Activated naive CD4-positive, alpha-beta T cell treated with anti-CD3 and anti-CD28 coated beads, Interleukin-2, amount 50 U/mL, for 72 hours (primary cell): ENCODE measurements around the gene ATP6V0A4. TPM values are rescaled to one million over a fixed set of nuclear protein-coding genes. Genes with fewer than 3 reads are reported as not detected.

Experiments
- ATAC-seq, 2 donors: fragments of 150-1000 bp; cut with Tn5 transposase; 2 replicates each; pipeline ENCODE4 v1.10.0; 2021; ENCODE audit warnings: mild to moderate bottlenecking in 2 of 2, moderate library complexity in 2 of 2
- DNase-seq, 2 donors: peaks; one replicate each; pipeline ENCODE4 v3.0.0; 2021 to 2022; ENCODE audit warnings: low spot score in 2 of 2
- H3K27ac Mint-ChIP-seq, 2 donors: one replicate each; pipeline ENCODE4 v1.8.0; 2022; ENCODE audit warnings: mild to moderate bottlenecking in 2 of 2, mixed read lengths in 2 of 2
- H3K36me3 Mint-ChIP-seq, 2 donors: one replicate each; pipeline ENCODE4 v1.8.0; 2022; ENCODE audit warnings: mixed read lengths in 2 of 2
- H3K9me3 Mint-ChIP-seq, 2 donors: one replicate each; pipeline ENCODE4 v1.8.0; 2022; ENCODE audit warnings: mixed read lengths in 2 of 2
- total RNA-seq, 2 donors: library from RNA; stranded (reverse); gene quantifications; one replicate each; pipeline ENCODE4 v1.2.3, GENCODE V29; 2022

The ATP6V0A4 gene
- total RNA-seq, 2 donors from 2014 or later: 0.33 TPM; not detected in 1

DNA sequence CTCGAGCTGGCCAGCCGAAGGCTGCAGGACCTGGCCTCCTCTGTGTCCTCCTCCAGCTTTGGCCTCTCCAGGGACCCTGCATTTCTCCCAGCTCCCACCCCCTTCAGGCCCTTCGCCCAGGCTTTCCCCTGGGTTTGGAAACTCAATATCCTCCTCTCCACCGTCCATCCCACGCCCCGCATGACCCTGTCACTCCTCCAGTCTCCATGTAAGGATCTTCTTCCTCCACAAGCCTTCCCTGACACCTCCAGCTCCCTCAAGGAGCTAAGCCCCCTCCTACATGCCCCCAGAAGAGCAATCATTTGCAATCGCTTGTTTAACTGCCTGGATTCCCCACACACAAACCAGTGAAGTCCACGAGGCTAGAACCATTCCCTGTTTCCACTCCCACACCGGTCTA is 24.8 kb downstream of the ATP6V0A4 start:
- Mint-ChIP-seq H3K27ac (peak overlapping the region in 1 of 2 donors; percentile 53), H3K9me3 (no peaks in the 10 kb centered on the region), H3K36me3 (no peaks in the 10 kb centered on the region)
- ATAC-seq: no peak
- DNase-seq: no peak

DNA sequence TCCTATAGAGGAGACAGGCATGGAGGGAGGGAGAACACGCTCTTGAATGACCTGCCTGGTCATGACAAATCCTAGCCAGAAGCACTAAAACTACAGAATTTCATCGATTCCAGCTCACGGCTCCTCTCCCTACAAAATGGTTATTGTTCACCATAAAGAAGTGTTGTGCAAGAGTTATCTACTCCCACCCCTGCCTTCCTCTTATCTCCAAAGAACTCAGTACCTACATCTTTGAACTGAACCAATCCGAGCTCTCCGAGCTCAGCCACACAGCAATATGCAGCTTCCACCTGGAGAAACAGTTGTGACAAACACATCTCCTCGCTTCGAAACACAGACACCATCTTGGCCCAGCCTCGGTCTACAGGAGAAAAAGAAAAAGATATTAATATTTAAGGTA is 27.1 kb downstream of the ATP6V0A4 start:
- Mint-ChIP-seq H3K9me3 (no peaks in the 10 kb centered on the region), H3K27ac (peak overlapping the region in 1 of 2 donors; percentile 12)

DNA sequence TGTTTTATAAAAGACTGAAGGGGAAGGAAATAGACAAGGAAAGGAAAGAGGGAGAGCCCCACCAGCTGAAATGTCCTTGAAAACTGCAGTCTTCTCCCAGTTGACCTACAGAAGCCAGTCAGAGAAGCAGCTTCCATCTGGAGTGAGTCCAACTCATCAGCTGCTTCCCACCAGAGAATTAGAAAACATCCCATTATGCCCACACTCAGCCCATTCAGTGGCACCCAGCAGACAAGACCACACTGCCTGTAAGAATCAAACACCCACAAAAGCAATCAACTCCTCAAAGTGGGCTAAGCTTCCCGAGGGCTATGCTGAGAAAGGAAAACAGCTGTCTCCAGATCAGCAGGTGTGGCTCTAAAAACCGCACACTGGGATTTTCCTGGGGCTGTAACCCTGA is 29.8 kb downstream of the ATP6V0A4 start:
- Mint-ChIP-seq H3K36me3 (no peaks in the 10 kb centered on the region), H3K9me3 (no peaks in the 10 kb centered on the region), H3K27ac (no peak overlapping the region)
- ATAC-seq: no peak
- DNase-seq: no peak

More for the DNA sequence above, 27.1 kb downstream of the ATP6V0A4 start:
- DNase-seq (no peak), ATAC-seq (no peak)
- H3K36me3 Mint-ChIP-seq: no peaks in the 10 kb centered on the region

DNA sequence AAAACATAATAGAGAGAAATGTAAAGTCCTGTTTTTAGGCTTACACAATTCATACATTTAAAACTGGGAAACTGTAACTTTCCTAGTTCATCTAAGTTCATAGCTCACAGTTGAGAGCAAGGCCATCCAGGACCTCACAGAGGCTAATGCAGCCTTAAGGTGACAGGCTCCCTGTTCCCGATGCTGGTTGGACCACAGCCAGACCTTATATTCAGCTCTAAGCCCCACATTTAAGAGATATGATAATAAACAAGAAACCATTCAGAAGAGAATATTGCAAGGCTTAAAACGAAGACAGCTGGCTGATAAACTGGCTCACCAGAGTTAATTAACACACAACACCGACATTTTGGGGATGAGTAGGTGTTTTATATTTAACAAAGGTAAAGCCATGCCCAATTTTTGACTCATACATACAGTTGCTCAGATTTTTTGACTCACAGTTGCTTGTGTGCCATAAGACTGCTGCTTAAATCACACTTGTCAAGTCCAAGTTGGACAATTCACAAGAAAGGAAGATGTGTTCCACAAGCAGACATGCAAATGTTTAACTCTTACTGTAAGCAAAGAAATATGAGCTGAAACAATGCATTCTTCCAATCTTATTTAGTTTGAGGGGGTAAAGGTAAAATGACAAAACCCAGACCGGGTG is 41.3 kb downstream of the ATP6V0A4 start:
- no peak for DNase-seq
- H3K36me3 Mint-ChIP-seq: no peaks in the 10 kb centered on the region
- no peak for ATAC-seq
- no peaks in the 10 kb centered on the region for H3K9me3 Mint-ChIP-seq
- peak overlapping the region in 1 of 2 donors; percentile 48 for H3K27ac Mint-ChIP-seq

DNA sequence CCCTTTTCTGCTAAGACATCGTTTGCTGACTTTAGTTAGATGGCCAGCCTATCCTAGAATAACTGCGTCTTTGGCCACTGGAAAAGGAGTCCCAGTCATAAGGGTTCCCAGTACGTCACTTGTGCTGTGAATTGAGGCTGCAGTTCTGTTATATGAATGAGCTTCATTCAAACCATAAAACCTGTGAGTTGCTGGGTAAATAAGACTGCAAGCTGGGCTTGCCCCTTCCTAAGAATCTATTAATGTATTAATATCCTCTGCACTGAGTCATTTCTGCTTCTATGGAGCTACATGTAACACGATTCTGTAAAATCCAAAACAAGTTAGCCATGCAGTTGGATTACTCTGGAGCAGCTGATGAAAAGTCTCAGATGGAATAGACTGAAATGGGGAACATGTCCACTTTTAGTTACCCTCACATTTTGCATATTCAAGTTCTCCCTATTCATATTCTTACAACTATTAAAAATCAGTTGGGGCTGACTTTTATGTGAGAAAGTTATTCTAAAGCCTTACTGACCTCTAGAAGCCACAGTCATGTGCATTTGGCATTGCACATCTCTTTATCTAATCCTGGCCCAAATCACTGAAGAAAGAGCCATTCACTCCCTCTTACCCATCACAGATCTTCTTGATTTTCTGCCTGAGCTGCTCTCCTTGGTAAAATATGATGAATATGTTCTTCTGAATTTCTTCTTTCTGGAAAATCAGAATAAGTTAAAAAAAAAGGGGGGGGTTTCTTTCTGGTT is 42.0 kb downstream of the ATP6V0A4 start:
- DNase-seq (no peak), ATAC-seq (no peak)
- peak overlapping the region in 1 of 2 donors; percentile 40 for H3K27ac Mint-ChIP-seq
- no peaks in the 10 kb centered on the region for H3K36me3 Mint-ChIP-seq
- peaks cover 0 to 5% of the 10 kb centered on the region in 2 donors for H3K9me3 Mint-ChIP-seq

DNA sequence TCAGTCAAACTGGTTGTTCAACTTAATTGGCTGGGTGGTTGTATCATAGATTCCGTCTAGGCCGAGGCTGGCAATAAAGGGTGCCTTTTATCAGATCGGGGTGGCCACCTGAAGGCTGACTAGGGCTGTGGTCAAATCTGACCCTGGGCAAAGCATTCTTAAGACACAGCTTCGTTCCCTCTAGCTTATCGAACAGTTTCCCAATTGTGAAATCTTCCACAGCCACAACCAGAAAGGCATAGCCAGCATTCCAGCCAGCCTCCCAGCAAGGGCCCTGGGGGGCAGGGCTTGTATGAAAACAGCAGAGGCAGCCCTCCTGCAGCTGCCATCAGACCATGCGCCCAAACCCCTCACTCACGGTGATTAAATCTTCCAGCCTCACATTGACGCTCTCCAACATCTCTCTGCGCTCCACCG is 42.7 kb downstream of the ATP6V0A4 start:
- DNase-seq: no peak
- H3K9me3 Mint-ChIP-seq: peaks cover 0 to 5% of the 10 kb centered on the region in 2 donors
- no peaks in the 10 kb centered on the region for H3K36me3 Mint-ChIP-seq
- no peak for ATAC-seq
- H3K27ac Mint-ChIP-seq: peak overlapping the region in 1 of 2 donors; percentile 40

DNA sequence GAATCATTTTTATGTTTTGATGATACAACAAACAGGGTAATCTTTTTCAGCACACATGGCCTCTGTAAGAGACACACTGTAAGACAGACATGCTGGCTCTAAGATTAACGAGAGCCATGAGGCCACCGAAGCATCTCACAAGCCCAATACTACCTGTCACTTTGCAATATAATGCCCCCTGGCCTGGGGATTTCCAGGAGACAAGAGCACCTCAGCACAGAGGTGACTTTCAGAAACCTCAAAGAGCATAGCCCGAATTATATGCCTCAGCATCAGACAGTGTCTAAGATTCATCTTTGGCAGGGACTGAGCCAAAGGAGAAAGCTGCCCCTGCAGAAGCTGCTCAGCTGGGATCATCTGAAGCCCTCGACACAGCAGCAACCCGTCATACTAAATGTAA is 44.4 kb downstream of the ATP6V0A4 start:
- DNase-seq (no peak), ATAC-seq (no peak)
- H3K36me3 Mint-ChIP-seq: peaks cover 0 to 8% of the 10 kb centered on the region in 2 donors
- peak overlapping the region; percentile 72 to 80 for H3K27ac Mint-ChIP-seq
- H3K9me3 Mint-ChIP-seq: peaks cover 0 to 5% of the 10 kb centered on the region in 2 donors

DNA sequence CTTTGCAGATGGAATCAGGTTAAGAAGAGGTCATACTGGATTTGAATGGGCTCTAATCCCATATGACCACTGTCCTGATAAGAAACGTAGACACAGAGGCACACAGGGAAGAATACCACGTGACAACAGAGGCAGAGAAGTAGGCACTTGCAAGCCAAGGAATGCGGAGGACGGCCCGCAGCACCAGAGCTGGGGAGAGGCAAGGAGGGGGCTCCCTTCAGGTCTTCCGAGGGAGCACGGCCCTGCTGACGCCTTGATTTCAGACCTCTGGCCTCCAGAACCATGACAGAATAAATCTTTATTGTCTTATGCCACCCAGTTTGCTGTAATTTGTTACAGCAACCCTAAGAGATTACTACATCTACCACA is 44.9 kb downstream of the ATP6V0A4 start:
- ATAC-seq (no peak), DNase-seq (no peak)
- peaks cover 0 to 8% of the 10 kb centered on the region in 2 donors for H3K36me3 Mint-ChIP-seq
- peaks cover 0 to 5% of the 10 kb centered on the region in 2 donors for H3K9me3 Mint-ChIP-seq
- H3K27ac Mint-ChIP-seq: peak overlapping the region; percentile 52 to 80

DNA sequence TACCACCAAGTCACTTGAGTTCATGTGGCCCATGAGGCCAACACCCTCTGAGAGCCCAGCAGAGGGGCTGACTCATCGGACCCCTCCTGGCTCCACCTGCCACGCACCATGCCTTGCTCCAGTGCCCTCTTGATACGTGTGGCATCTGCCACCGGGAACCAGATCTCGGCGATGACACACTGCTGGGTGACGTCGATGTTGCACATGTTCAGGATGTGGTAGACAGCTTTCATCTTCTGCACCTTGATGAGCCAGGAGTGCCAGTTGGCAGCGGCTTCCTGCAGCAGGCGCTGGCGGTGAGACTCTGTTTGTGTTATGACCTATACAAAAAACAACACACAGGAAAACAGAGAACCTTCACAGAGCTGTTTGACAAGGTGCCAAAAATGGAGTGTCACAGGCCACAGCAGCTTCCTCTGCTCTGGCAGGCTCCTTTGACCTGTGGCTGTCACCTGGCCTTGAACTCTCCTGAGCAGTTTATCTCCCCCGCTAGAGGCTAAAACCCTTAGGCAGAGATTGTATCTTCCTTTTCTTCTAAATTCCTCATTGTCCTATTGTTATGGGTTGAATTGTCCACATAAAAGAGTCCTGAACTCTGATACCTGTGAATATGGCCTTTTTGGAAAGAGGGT is 45.4 kb downstream of the ATP6V0A4 start:
- ATAC-seq (peak; percentile 97 to 98), DNase-seq (peak; percentile 78 to 94)
- H3K36me3 Mint-ChIP-seq: peaks cover 0 to 8% of the 10 kb centered on the region in 2 donors
- H3K9me3 Mint-ChIP-seq: peaks cover 0 to 5% of the 10 kb centered on the region in 2 donors
- H3K27ac Mint-ChIP-seq: peak overlapping the region; percentile 62 to 80

DNA sequence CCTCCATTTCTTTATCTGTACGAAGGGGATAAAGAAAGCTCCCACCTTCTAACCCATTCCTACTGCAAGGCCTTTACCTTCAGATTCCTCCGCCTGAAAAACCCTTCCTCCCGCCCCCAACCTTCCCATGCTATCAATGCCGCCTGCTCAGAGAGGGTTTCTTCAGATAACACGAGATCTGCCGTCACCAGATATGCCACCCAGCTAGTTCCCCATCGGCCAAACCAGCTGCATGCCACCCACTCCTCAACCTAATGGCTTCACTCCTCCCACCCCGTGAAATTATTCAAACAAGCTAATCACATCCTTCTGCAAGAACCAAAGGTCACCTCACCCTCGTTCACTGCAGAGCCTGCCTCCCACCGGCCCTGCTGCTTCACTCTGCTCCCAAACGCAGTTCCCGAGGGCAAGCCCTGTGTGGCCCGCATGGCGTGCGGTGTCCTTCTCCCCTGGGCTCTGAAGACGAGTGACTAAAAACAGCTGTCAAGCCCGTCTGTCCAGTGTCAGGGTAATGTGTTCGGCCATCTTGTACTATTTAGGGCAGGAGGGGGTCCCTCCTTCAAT is 47.0 kb downstream of the ATP6V0A4 start:
- DNase-seq (no peak), ATAC-seq (no peak)
- H3K36me3 Mint-ChIP-seq: peaks cover 0 to 8% of the 10 kb centered on the region in 2 donors
- peak overlapping the region in 1 of 2 donors; percentile 18 for H3K27ac Mint-ChIP-seq
- peaks cover 0 to 5% of the 10 kb centered on the region in 2 donors for H3K9me3 Mint-ChIP-seq

DNA sequence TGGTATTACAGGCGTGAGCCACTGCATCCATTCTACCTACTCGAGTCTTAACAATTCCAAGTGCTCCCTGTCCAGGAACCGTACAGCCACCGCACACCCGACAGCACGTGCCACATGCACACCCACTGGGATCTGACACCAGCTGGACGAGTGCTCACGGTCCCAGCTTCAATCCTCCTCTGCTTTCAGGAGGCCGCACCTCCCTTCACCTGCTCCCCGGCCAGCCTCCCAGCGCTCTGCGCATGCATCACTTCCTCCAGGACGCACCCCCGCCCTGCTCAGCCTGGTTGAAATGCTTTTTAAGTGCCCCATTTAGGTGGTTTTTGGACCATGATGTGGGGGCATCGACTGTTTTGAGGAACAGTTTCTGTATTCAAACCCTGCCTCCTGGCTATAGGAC is 47.5 kb downstream of the ATP6V0A4 start:
- Mint-ChIP-seq H3K27ac (peak overlapping the region in 1 of 2 donors; percentile 18), H3K9me3 (peaks cover 0 to 5% of the 10 kb centered on the region in 2 donors), H3K36me3 (peaks cover 0 to 8% of the 10 kb centered on the region in 2 donors)
- DNase-seq: no peak
- ATAC-seq: no peak

DNA sequence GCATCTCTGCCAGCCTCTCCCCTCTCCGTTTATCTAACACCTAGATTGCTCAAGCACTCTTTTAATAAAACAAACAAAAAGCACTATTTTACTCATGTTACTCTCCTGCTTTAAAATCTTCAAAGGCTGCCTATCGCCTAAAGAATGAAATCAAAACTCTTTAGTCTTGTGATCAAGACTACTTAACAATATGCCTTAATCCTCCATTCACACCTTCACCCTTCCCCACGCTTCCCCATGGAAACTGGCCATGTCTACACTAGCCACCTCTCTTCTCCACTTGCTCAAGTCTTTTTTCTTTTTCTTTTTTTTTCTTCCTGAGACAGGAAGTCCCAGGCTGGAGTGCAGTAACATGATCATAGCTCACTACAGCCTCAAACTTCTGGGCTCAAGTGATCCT is 48.0 kb downstream of the ATP6V0A4 start:
- no peak for DNase-seq

DNA sequence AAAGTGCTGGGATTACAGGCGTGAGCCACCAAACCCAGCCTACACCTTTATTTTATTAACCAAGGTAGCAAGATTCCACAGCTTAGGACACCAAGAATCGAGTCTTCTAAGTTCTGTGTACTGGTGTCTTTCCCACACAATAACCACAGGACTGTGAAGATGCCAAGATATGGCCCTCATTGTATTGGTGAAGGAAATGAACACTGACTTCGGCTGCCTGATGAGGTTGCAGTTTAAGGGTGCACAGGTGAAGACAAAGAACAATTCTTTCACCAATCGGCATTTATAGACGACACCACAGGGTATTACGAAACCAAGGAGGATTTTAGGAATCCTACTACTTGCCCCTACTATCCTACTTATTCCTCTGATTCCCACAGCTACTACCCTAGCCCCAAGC is 49.3 kb downstream of the ATP6V0A4 start:
- H3K27ac Mint-ChIP-seq: peak overlapping the region in 1 of 2 donors; percentile 25

More for the DNA sequence above, 48.0 kb downstream of the ATP6V0A4 start:
- Mint-ChIP-seq H3K36me3 (peaks cover 0 to 8% of the 10 kb centered on the region in 2 donors), H3K27ac (no peak overlapping the region), H3K9me3 (peaks cover 0 to 5% of the 10 kb centered on the region in 2 donors)
- no peak for ATAC-seq

DNA sequence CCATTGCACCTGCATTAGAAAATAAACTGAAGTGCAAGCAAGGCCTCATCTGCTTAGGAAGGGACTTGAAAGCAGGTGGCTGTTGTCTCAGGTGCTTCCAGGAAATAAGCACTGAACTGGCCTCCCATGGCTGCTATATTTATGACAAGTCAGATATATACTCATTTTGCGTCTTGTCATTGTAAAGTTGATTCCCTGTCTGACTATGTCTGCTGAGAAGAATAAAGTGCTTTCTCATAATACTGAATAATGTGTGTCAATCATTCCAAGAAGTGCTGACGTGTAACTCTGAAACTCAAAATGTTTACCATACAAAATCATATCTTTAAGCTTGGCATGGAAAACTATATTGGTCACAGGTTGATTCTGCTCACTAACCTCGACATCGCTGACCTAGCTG is 51.9 kb downstream of the ATP6V0A4 start:
- Mint-ChIP-seq H3K9me3 (no peaks in the 10 kb centered on the region), H3K27ac (peak overlapping the region in 1 of 2 donors; percentile 69), H3K36me3 (peaks cover 0 to 8% of the 10 kb centered on the region in 2 donors)
- DNase-seq: peak in 1 of 2 donors; percentile 42
- ATAC-seq: peak; percentile 55 to 95

More for the DNA sequence above, 49.3 kb downstream of the ATP6V0A4 start:
- peaks cover 0 to 5% of the 10 kb centered on the region in 2 donors for H3K9me3 Mint-ChIP-seq
- ATAC-seq (no peak), DNase-seq (no peak)
- H3K36me3 Mint-ChIP-seq: peaks cover 0 to 8% of the 10 kb centered on the region in 2 donors

DNA sequence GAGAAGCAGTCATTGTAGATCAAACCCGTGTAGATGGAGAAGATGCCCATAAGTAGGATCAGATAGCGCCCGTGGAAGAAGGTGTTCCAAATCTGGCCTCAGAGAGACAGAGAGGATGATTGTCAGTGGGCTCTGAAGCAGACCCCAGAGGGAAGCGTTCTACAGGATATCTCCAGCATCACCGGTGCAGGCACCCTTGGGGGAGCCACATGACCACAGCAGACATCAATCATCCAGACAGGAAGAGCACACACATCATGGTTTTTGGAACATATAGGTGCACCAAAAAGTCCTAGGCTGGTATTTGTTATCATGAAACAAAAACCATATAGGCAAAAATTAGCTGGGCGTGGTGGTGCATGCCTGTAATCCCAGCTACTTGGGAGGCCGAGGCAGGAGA is 52.8 kb downstream of the ATP6V0A4 start:
- H3K9me3 Mint-ChIP-seq: no peaks in the 10 kb centered on the region
- H3K27ac Mint-ChIP-seq: peak overlapping the region in 1 of 2 donors; percentile 66
- DNase-seq (no peak), ATAC-seq (no peak)
- peaks cover 0 to 8% of the 10 kb centered on the region in 2 donors for H3K36me3 Mint-ChIP-seq

DNA sequence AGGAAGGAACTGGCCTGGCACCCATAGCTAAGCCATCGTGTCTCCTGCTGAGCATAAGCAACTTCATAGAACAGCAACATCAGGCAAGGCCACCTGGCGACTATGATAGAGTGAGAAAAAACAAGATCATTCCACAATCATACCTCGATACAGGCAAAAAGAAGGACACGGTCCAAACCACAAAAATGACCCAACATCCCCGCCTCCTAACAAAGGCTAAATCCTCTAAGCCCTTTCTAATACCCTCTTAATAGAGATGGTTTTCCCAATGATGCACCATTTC is 56.6 kb downstream of the ATP6V0A4 start:
- ATAC-seq: no peak
- Mint-ChIP-seq H3K27ac (no peak overlapping the region), H3K9me3 (no peaks in the 10 kb centered on the region), H3K36me3 (no peaks in the 10 kb centered on the region)
- no peak for DNase-seq

DNA sequence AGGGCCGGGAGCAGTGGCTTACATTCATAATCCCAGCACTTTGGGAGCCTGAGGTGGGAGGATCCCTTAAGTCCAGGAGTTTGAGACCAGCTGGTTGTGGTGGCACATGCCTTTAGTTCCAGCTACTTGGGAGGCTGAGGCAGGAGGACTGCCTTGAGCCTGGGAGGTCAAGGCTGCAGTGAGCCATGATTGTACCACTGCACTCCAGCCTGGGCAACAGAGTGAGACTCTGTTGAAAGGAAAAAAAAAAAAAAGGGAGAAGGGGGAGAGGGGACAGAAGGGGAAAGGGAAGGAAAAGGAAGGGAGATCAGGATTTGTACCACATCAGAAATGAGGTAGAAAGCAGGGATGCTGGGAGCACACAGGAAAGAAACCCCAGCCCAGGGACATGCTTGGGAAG is 58.1 kb downstream of the ATP6V0A4 start:
- Mint-ChIP-seq H3K36me3 (no peaks in the 10 kb centered on the region), H3K9me3 (no peaks in the 10 kb centered on the region), H3K27ac (peak overlapping the region in 1 of 2 donors; percentile 77)
- ATAC-seq (no peak), DNase-seq (no peak)
